DMS53 treated with DMSO at 0.1 percent for 48 hours (cell line): ENCODE data around the gene FAM234B.

Experiments
- DNase-seq: peaks from one replicate; lab custom pipeline; 2025; ENCODE audit not compliant: unreplicated experiment; lab: John Stamatoyannopoulos, UW

FAM234B gene

DNA sequence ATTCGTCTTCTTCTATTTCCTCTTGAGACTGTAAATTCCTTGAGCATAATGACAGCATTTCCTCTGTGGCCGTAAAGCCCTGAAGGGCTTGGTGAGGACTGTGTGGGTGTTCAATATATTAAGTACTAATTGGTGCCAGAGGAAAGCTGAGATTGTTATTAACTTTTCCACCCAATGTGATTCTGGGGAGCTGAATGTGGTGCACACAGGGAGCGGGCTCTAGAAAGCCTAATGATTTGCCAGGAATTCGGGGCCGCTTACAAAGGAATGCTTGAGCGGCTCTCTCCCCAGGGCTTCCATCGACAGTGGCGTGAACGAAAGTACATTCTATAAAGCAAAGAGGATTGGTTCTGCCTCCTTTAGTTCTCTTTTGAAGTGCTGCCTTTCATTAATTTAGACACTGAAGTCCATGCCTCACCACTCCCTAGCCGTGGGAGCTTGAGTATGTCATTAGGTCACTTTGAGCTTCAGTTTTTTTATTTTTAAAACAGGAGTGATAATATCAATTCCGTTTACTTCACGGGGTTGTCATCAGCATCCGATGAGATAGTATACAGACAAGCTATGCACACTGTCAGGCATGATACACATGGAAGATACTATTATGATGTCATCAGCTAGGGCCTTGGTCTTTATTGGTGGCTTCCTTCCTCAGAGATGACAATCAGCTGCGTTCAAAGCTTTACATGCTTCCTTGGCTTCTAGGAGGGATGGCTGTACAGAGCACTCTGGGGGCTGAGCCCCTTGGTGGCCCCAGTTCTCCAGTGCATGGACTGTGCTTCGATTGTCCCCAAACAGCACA lies 70.3 kb downstream of the FAM234B start:
- no peak for DNase-seq

DNA sequence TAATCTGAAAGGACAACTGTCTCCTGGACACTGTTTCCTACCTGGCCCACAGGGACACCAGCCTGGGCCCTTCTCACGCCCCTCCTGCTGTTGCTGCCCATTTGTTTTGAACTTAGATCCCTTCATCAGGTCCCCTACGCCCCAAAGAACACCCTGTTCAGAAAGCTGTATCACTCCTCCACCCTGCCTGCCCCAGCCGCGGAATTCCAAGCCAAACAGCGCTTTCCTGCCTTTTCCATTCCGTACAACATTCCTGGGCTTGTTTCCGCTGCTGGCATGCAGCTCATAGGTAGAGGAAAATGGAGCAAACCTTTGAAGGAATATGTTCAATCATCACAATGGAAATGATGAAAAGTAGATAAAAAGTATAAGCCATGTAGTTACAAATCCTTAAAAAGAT lies 72.1 kb downstream of the FAM234B start:
- DNase-seq: no peak

DNA sequence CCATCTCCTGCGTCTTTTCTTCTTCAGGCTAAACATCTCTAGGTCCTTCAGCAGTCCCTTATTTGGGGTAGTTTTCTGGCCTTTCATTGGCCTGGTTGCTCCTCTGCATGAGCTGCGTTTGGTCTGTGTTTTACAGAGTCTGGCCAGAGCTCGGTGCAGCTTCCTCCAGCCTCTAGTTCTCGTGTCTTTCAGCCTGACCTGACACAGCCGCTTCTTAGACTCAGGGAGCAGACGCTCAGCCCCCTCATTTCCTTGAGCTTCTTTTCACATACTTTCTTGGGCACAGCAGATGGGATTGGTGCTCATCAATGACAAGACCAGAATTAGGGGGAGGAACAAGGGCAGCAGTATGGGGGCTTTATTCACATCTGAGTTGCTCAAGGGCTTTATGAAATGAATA lies 72.8 kb downstream of the FAM234B start:
- no peak for DNase-seq

DNA sequence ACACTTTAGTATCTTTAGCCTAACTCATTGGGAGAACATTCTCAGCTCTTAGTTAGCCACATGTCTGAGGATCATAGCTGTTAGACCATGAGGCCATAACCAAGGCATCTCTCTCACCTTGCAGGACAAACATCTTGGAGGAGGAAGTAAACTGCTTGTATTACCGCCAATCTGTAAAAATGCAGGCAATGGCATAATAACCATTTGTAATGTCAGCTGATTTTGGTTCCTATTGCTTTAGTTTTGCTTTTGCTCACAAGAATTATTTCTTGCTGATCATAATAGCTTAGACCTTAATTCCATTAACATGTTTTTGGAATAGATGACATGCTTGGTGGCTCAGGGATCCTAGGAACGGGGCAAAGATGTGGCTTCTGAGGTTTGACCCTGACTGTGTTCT lies 75.6 kb downstream of the FAM234B start:
- no peak for DNase-seq

DNA sequence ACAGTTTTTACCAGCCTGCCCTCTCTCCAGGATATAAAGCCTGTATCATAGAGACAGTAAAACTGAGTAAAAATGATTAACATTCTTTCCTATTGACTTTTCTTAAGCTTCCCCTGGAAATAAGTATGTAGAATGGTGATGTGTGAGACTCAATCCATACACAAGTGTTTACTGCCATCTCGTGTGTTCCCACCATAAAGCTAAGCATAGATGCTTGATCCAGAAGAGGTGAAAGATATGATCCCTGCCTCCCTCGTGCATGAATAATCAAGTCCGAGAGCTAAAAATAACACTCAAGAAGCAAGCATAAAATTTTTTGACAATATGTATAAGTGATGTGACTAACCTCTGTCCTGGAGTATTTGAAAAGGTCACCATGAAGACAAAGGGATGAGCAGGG lies 76.2 kb downstream of the FAM234B start:
- no peak for DNase-seq

DNA sequence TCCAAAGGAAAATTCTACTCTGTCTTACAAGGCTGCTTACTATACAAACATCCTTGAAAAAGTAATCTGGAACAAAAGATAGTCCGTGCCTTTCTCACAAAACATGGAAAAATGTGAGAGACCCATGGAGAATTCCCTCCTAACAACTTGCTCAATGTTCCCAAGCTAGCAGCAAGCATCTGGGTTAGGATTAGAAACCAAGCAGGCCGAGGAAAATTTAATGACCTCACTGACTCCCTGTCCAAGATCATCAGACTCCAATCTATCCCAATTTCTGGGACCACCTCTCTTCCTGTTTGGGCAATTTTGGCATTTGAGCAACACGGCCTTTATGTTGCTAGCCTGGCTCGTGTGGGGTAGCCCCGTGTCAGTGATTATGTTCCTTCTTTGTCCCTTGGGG lies 77.4 kb downstream of the FAM234B start:
- no peak for DNase-seq

DNA sequence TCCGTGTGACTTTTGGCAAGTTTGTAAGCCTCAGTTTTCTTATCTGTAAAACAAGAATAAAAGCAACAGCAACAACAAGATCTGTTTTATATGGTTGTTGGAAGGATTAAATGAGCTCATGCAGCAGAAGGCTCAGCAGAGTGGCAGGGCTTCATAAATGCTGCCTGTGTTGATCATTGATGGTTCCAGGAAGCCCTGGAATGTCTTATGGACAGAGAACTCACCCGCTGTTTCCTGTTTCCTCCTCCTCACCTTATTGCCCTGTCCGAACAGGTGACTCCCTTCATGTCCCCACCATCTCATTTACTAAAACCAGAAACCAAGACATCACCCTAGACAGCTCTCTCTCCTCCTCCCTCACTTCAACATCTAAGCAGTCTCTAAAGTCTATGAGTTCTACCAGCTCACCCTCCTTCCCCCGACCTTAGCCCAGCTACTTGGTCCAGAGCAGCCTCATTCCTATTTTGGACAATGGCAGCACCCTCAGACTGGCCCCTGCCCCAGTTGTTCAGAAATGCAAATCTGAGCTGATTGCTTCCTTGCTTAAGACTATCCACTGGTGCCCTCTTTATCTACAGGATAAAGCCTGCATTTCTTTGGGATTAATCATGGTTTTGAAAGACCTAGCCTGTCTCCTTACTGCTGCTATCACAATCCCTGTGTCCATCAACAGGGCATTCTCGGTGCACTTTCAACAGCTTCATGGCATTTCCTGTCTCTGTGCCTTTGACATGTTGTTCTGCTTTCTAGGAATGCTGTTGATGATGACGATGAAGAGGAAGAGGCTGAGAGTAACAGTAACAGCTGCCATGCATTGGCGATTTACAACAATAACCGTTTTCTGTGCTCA lies 80.7 kb downstream of the FAM234B start:
- no peak for DNase-seq

DNA sequence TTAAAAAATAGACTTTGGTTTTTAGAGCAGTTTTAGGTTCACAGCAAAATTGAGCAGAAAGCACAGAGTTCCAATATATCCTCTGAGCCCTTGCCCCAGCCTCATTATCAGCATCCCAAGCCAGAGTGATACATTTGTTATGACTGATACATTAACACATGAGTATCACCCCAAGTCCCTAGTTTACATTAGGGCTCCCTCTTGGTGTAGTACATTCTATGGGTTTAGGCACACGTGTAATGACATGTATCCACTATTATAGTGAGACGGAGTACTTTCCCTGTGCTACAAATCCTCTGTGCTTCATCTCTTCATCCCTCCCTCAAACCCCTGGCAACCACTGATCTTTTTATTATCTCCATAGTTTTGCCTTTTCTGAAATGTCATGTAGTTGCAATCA lies 81.8 kb downstream of the FAM234B start:
- DNase-seq: no peak

DNA sequence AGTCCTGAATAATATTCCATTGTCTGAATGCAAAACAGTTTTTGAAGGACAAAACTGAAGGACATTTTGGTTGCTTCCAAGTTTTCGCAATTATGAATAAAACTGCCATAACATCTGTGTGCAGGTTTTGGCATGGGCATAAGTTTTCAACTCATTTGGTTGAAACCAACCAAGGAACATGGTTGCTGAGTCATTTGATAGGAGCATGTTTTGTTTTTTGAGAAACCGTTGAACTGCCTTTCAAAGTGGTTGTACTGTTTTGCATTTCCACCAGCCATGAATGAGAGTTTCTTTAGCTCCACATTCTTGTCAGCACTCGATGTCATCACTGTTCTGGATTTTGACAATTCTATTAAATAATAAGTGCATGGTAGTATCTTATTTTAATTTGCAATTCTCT lies 82.3 kb downstream of the FAM234B start:
- no peak for DNase-seq

DNA sequence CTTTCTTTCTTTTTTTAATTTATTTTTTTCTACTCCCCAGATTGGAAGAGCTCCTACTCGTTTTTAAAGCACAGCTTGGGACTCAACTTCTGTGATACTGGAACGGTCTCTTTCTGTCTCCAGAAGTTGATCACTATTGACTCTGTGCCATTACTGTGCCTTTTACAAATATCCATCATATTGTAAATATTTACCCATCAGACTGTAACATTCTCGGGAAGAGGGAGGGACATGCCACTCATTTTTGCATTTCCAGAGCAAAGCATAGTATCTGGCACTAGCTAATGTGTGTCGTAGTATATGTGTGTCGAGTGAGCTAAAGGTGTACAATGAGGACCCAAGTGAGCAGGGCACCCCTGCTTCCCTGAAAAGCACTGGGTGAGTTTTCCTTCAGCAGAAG lies 83.3 kb downstream of the FAM234B start:
- DNase-seq: peak; percentile 98

DNA sequence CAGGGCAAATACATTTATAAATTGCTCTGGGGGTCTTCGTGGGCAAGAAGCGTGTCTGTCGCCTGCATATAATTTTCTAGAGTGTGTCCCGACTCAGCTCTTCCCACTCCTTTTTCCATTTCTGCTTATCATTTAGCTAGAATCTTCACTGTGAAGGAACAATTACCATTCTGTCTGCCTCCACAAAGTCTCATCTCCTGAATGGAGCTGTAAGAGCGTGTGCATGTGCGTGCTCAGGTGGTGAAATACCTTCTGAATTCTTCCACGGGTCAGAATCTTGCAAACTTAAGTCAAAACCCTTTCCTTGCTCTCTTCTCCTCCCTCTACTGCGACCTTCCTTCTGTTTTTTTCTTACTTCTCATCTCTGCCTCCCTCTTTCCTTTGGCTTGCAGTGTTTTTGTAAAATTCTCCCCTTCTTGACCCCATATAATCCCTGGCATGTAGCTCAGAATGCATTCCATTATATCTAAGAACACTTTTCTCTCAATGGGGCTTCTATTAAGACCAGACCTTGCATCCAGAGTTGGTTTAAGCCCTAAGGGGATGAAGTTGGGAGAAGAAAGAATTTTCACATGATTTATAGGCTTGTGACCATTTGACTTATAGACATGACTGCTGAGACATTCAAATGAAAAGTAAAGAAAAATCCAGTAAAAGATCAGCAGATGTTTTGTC lies 84.2 kb downstream of the FAM234B start:
- DNase-seq: no peak

DNA sequence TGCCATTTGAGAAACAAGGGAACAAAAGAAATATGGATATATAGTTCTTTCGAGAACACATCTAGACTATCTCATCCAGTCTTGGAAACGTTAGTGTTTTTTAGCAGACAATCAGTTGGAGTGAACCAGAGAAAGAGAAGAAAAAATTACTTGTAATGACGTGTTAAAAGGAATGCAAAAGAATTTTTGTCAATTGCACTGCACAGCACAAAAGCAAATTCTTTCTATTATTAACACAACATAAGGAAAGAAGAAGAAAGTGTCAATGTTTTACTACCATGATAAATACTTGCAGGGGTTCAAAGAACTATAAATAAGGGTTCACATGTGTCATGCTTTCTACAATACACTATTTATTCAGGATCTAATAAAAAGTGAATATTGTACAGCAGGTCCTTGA lies 86.8 kb downstream of the FAM234B start:
- no peak for DNase-seq
